GM23338 (cell line): ENCODE data around the gene CGNL1. TPM values are rescaled to one million over a fixed set of nuclear protein-coding genes. Genes with fewer than 3 reads are reported as not detected.

ENCODE experiments used
- ATAC-seq: fragments of 200-7000 bp; cut with Tn5 transposase; 3 replicates; pipeline ENCODE4 v1.9.1; 2020
- DNase-seq: peaks from one replicate; pipeline ENCODE4 v3.0.0-alpha.2; 2015; ENCODE audit warnings: low spot score
- H2AFZ ChIP-seq: fragments of 200-600 bp; sonication (generic); 2 replicates; pipeline ENCODE4 v1.8.0; 2016; ENCODE audit warnings: antibody characterized with exemption, mild to moderate bottlenecking, moderate library complexity
- H3F3A ChIP-seq: fragments of 200-600 bp; sonication (generic); replicated peaks from 2 replicates; pipeline ENCODE4 v1.8.0; 2017; ENCODE audit warnings: antibody characterized with exemption, mixed run types, low read depth
- H3K27ac ChIP-seq: fragments of 200-600 bp; sonication (generic); 2 replicates; pipeline ENCODE4 v1.6.1; 2016; ENCODE audit warnings: low read depth
- H3K27me3 ChIP-seq: fragments of 200-600 bp; sonication (generic); 2 replicates; pipeline ENCODE4 v1.8.0; 2016; ENCODE audit warnings: mild to moderate bottlenecking, mixed run types, moderate library complexity; ENCODE audit not compliant: insufficient read depth
- H3K36me3 ChIP-seq: fragments of 200-600 bp; sonication (generic); 2 replicates; pipeline ENCODE4 v1.8.0; 2016; ENCODE audit warnings: mild to moderate bottlenecking; ENCODE audit not compliant: insufficient read depth
- H3K4me1 ChIP-seq: fragments of 200-600 bp; sonication (generic); 2 replicates; pipeline ENCODE4 v1.8.0; 2016; ENCODE audit warnings: mild to moderate bottlenecking, moderate library complexity; ENCODE audit not compliant: insufficient read depth
- H3K4me2 ChIP-seq: fragments of 200-600 bp; sonication (generic); 2 replicates; pipeline ENCODE4 v1.7.1; 2017; ENCODE audit warnings: mixed run types
- H3K4me3 ChIP-seq: fragments of 200-600 bp; sonication (generic); 2 replicates; pipeline ENCODE4 v1.6.1; 2016; ENCODE audit warnings: mixed run types
- H3K79me2 ChIP-seq: fragments of 200-600 bp; sonication (generic); replicated peaks from 2 replicates; pipeline ENCODE4 v1.8.0; 2017; ENCODE audit warnings: mild to moderate bottlenecking; ENCODE audit not compliant: insufficient read depth
- H3K9me2 ChIP-seq: fragments of 200-600 bp; sonication (generic); 2 replicates; pipeline ENCODE4 v1.8.0; 2017; ENCODE audit not compliant: insufficient read depth
- H4K20me1 ChIP-seq: fragments of 200-600 bp; sonication (generic); replicated peaks from 2 replicates; pipeline ENCODE4 v1.8.0; 2017; ENCODE audit warnings: mild to moderate bottlenecking; ENCODE audit not compliant: insufficient read depth
- H3K27ac Mint-ChIP-seq: 2 replicates; pipeline ENCODE4 v1.8.0; 2020; ENCODE audit warnings: inconsistent platforms, mild to moderate bottlenecking, moderate library complexity, mixed read lengths
- H3K27me3 Mint-ChIP-seq: 3 replicates; pipeline ENCODE4 v1.8.0; 2022; ENCODE audit warnings: low read depth, mild to moderate bottlenecking, moderate library complexity, mixed read lengths, inconsistent platforms; ENCODE audit not compliant: insufficient read depth, poor library complexity
- H3K36me3 Mint-ChIP-seq: 3 replicates; pipeline ENCODE4 v1.8.0; 2021; ENCODE audit warnings: low read depth, mild to moderate bottlenecking, inconsistent platforms, moderate library complexity, mixed read lengths
- H3K4me1 Mint-ChIP-seq: 3 replicates; pipeline ENCODE4 v1.8.0; 2020; ENCODE audit warnings: mild to moderate bottlenecking, inconsistent platforms, mixed read lengths
- H3K4me3 Mint-ChIP-seq: 3 replicates; pipeline ENCODE4 v1.8.0; 2021; ENCODE audit warnings: moderate library complexity, mild to moderate bottlenecking, inconsistent platforms, mixed read lengths
- H3K9me3 Mint-ChIP-seq: 3 replicates; pipeline ENCODE4 v1.8.0; 2020; ENCODE audit warnings: moderate library complexity, mild to moderate bottlenecking, inconsistent platforms, mixed read lengths
- CREB1 ChIP-seq: fragments of 250-450 bp; sonication (Bioruptor Pico); IDR thresholded peaks from 2 replicates; pipeline ENCODE4 v1.5.0; 2020; ENCODE audit warnings: low read depth, mild to moderate bottlenecking, moderate library complexity
- CTCF ChIP-seq, 2 experiments: fragments of 200-600 bp in 1 of 2; sonication (generic) in 1 of 2; conservative IDR thresholded peaks; 2 replicates each; pipeline versions ENCODE4 v1.5.1 to v1.6.1; 2016 to 2017; ENCODE audit warnings: antibody characterized with exemption in 2 of 2, low read depth in 2 of 2, mild to moderate bottlenecking in 2 of 2, moderate library complexity in 1 of 2
- ETS1 ChIP-seq: IDR thresholded peaks from 2 replicates; pipeline ENCODE4 v1.6.1; 2016; ENCODE audit warnings: antibody characterized with exemption
- EZH2 ChIP-seq: fragments of 200-600 bp; sonication (generic); IDR thresholded peaks from one replicate; pipeline ENCODE4 v1.8.0; 2017; ENCODE audit warnings: antibody characterized with exemption, mild to moderate bottlenecking, low read depth; ENCODE audit not compliant: unreplicated experiment
- EZH2phosphoT487 ChIP-seq: fragments of 200-600 bp; sonication (generic); IDR thresholded peaks from one replicate; pipeline ENCODE4 v1.8.1; 2018; ENCODE audit warnings: antibody characterized with exemption; ENCODE audit not compliant: unreplicated experiment
- JUNB ChIP-seq: IDR thresholded peaks from one replicate; pipeline ENCODE4 v1.6.1; 2016; ENCODE audit warnings: antibody characterized with exemption; ENCODE audit not compliant: unreplicated experiment
- NANOG ChIP-seq: IDR thresholded peaks from 2 replicates; pipeline ENCODE4 v1.6.1; 2016; ENCODE audit warnings: antibody characterized with exemption, borderline replicate concordance
- POLR2AphosphoS5 ChIP-seq: IDR thresholded peaks from 2 replicates; pipeline ENCODE4 v1.6.1; 2016; ENCODE audit warnings: antibody characterized with exemption, low read depth
- STAT1 ChIP-seq: IDR thresholded peaks from one replicate; pipeline ENCODE4 v1.6.1; 2016; ENCODE audit warnings: antibody characterized with exemption; ENCODE audit not compliant: unreplicated experiment
- ZNF114 ChIP-seq: fragments of 250-450 bp; sonication (Bioruptor Pico); IDR thresholded peaks from 2 replicates; pipeline ENCODE4 v1.5.0; 2020; ENCODE audit warnings: mild to moderate bottlenecking, moderate library complexity
- ZNF331 ChIP-seq: fragments of 250-450 bp; sonication (Bioruptor Pico); IDR thresholded peaks from 2 replicates; pipeline ENCODE4 v1.5.0; 2020; ENCODE audit warnings: low read depth, mild to moderate bottlenecking, moderate library complexity
- polyA plus RNA-seq: library from polyadenylated mRNA; unstranded; fragments of >200 nt; fragmentation: Nextera tagmentation; extraction: Ambion mirVana; gene quantifications from 2 replicates; pipeline ENCODE4 v1.2.1, GENCODE V29; 2016
- total RNA-seq: library from RNA; depleted of rRNA; stranded (reverse); fragments of >200 nt; shearing (Covaris generic); gene quantifications from 2 replicates; pipeline ENCODE4 v1.2.3, GENCODE V29; 2014
- TF ChIP-seq, protein P1 (sequence below): IDR thresholded peaks from one replicate; pipeline ENCODE4 v1.6.1; 2018; ENCODE audit warnings: antibody characterized with exemption; ENCODE audit not compliant: unreplicated experiment
- TF ChIP-seq, protein P2 (sequence below): fragments of 250-450 bp; sonication (Bioruptor Pico); IDR thresholded peaks from 2 replicates; pipeline ENCODE4 v1.5.0; 2020; ENCODE audit warnings: mild to moderate bottlenecking, moderate library complexity

Gene CGNL1
- total and polyA plus RNA-seq, 2 experiments from 2014 or later, result 20.0 to 57.8 TPM

GRCh38 chr15:57445872-57446271 is 69.6 kb downstream of the CGNL1 start:
- peaks cover 45% of the 10 kb centered on the region for H3K36me3 Mint-ChIP-seq
- TF ChIP-seq STAT1 (no peak), POLR2AphosphoS5 (no peak), ZNF114 (no peak), ETS1 (no peak), CREB1 (CRISPR knock-in tag) (no peak), JUNB (no peak), EZH2phosphoT487 (no peak), ZNF331 (no peak), CTCF (conservative IDR thresholded peaks at IDR 0.05; ENCODE audit: low read depth in 2 of 2) (no peak), EZH2 (no peak), NANOG (no peak)
- TF ChIP-seq, protein P1, sequence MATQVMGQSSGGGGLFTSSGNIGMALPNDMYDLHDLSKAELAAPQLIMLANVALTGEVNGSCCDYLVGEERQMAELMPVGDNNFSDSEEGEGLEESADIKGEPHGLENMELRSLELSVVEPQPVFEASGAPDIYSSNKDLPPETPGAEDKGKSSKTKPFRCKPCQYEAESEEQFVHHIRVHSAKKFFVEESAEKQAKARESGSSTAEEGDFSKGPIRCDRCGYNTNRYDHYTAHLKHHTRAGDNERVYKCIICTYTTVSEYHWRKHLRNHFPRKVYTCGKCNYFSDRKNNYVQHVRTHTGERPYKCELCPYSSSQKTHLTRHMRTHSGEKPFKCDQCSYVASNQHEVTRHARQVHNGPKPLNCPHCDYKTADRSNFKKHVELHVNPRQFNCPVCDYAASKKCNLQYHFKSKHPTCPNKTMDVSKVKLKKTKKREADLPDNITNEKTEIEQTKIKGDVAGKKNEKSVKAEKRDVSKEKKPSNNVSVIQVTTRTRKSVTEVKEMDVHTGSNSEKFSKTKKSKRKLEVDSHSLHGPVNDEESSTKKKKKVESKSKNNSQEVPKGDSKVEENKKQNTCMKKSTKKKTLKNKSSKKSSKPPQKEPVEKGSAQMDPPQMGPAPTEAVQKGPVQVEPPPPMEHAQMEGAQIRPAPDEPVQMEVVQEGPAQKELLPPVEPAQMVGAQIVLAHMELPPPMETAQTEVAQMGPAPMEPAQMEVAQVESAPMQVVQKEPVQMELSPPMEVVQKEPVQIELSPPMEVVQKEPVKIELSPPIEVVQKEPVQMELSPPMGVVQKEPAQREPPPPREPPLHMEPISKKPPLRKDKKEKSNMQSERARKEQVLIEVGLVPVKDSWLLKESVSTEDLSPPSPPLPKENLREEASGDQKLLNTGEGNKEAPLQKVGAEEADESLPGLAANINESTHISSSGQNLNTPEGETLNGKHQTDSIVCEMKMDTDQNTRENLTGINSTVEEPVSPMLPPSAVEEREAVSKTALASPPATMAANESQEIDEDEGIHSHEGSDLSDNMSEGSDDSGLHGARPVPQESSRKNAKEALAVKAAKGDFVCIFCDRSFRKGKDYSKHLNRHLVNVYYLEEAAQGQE, result no peak
- TF ChIP-seq, protein P2, sequence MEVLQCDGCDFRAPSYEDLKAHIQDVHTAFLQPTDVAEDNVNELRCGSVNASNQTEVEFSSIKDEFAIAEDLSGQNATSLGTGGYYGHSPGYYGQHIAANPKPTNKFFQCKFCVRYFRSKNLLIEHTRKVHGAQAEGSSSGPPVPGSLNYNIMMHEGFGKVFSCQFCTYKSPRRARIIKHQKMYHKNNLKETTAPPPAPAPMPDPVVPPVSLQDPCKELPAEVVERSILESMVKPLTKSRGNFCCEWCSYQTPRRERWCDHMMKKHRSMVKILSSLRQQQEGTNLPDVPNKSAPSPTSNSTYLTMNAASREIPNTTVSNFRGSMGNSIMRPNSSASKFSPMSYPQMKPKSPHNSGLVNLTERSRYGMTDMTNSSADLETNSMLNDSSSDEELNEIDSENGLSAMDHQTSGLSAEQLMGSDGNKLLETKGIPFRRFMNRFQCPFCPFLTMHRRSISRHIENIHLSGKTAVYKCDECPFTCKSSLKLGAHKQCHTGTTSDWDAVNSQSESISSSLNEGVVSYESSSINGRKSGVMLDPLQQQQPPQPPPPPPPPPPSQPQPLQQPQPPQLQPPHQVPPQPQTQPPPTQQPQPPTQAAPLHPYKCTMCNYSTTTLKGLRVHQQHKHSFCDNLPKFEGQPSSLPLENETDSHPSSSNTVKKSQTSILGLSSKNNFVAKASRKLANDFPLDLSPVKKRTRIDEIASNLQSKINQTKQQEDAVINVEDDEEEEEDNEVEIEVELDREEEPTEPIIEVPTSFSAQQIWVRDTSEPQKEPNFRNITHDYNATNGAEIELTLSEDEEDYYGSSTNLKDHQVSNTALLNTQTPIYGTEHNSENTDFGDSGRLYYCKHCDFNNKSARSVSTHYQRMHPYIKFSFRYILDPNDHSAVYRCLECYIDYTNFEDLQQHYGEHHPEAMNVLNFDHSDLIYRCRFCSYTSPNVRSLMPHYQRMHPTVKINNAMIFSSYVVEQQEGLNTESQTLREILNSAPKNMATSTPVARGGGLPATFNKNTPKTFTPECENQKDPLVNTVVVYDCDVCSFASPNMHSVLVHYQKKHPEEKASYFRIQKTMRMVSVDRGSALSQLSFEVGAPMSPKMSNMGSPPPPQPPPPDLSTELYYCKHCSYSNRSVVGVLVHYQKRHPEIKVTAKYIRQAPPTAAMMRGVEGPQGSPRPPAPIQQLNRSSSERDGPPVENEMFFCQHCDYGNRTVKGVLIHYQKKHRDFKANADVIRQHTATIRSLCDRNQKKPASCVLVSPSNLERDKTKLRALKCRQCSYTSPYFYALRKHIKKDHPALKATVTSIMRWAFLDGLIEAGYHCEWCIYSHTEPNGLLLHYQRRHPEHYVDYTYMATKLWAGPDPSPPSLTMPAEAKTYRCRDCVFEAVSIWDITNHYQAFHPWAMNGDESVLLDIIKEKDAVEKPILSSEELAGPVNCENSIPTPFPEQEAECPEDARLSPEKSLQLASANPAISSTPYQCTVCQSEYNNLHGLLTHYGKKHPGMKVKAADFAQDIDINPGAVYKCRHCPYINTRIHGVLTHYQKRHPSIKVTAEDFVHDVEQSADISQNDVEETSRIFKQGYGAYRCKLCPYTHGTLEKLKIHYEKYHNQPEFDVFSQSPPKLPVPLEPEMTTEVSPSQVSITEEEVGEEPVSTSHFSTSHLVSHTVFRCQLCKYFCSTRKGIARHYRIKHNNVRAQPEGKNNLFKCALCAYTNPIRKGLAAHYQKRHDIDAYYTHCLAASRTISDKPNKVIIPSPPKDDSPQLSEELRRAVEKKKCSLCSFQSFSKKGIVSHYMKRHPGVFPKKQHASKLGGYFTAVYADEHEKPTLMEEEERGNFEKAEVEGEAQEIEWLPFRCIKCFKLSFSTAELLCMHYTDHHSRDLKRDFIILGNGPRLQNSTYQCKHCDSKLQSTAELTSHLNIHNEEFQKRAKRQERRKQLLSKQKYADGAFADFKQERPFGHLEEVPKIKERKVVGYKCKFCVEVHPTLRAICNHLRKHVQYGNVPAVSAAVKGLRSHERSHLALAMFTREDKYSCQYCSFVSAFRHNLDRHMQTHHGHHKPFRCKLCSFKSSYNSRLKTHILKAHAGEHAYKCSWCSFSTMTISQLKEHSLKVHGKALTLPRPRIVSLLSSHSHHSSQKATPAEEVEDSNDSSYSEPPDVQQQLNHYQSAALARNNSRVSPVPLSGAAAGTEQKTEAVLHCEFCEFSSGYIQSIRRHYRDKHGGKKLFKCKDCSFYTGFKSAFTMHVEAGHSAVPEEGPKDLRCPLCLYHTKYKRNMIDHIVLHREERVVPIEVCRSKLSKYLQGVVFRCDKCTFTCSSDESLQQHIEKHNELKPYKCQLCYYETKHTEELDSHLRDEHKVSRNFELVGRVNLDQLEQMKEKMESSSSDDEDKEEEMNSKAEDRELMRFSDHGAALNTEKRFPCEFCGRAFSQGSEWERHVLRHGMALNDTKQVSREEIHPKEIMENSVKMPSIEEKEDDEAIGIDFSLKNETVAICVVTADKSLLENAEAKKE, result no peak
- no peaks in the 10 kb centered on the region for H3F3A ChIP-seq
- H3K4me1 ChIP-seq, result peaks cover 16% of the 10 kb centered on the region
- H3K79me2 ChIP-seq, result peaks cover 7% of the 10 kb centered on the region; the same call in 1 of the 2 replicates
- H3K9me3 Mint-ChIP-seq, result no peaks in the 10 kb centered on the region
- no peaks in the 10 kb centered on the region for H4K20me1 ChIP-seq
- H3K27me3 ChIP-seq, result no peaks in the 10 kb centered on the region
- no peak overlapping the region for H3K4me3 ChIP-seq
- H3K36me3 ChIP-seq, result peaks cover 19% of the 10 kb centered on the region; the same call in 1 of the 2 replicates
- peak overlapping the region; percentile 8; the same call in 1 of the 2 replicates for H3K27ac ChIP-seq
- no peaks in the 10 kb centered on the region; the same call in 1 of the 2 replicates for H3K9me2 ChIP-seq
- ATAC-seq (peak; percentile 60; the same call in 2 of the 3 replicates), DNase-seq (peak; percentile 38)
- H3K27ac Mint-ChIP-seq, result peak overlapping the region; percentile 90
- H3K4me1 Mint-ChIP-seq, result peaks cover 22% of the 10 kb centered on the region
- H3K4me3 Mint-ChIP-seq, result no peak overlapping the region
- H3K27me3 Mint-ChIP-seq, result no peaks in the 10 kb centered on the region
- H3K4me2 ChIP-seq, result peak overlapping the region; percentile 12; the same call in 1 of the 2 replicates
- no peak overlapping the region for H2AFZ ChIP-seq
